Germinal center (tissue), 1 donor: ENCODE measurements around the gene TTC7B.

Experiments
- DNase-seq: peaks from one replicate; pipeline ENCODE4 v3.0.0; 2012; ENCODE audit warnings: mixed read lengths, low spot score

The TTC7B gene

DNA sequence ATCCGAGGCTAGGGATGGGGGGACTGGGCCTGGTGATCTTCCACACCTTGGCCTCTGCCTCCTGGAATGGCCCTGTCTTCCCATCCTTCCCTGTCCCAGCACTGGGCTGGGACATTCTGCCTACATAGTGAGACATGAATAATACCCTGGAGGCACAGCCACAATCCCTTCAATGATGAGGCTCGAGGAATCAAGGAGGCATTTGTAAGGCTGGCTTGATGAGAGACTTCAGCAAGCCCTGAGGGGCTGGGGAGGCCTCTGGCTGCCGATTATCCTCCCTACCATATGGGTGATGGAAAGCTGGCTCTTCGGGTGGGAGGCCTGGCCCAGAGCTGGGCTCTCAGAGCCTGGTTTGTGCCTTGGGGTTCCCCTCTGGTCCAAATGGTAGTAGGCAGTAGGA is 326.9 kb downstream of the TTC7B start:
- DNase-seq, result no peak

DNA sequence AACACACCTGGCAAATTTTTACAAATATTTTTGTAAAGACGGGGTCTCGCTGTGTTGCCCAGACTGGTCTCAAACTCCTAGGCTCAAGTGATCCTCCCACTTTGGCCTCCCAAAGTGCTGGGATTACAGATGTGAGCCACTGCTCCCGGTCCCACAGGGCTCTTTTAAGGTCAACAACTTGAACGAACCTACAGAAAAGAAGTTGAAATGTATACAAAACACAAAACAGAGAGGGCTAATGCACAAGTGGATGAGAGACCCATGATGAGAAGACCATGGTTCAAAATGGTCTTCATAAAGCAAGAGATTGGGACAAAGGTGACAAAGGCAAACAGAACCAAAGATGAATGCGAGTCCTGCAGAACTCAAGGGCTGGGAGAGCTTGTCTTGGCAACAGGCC is 328.0 kb downstream of the TTC7B start:
- no peak for DNase-seq

DNA sequence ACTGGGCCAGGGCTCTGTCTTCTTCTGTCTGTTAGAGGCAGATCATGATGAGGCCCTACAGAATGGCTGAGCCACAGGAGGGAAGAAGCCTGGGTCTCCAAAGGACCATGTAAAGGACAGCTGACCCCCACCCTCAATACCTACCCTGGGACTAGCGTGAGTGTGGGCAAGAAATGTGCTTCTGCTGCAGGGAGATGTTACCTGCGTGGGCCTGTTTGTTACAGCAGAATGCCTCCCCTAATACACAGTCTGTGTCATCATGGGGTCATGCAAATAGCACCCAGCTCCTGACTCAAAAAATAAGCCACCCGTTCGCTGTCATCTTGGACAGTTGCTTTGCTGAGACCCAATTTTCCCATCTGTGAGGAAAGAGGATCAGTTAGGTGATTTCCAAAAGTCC is 328.8 kb downstream of the TTC7B start:
- DNase-seq, result no peak

DNA sequence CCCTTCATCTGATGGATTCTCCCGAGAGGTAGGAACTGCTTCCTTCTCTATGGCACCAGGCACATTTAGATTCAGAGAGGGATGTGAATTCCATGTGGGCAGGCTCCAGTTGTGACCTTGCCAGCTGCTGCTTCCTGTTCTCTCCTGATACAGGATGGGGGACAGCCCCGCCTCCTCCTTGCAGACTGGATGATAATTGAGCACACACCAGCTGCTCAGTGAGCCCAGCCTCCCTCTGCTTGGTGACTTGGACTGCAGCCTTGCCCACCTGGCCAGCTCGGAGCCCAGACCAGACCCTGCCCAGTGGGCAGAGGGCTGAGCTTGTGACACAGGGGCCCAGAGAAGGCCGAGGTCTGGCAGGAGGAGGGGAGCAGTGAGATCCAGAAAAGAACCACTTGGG is 329.2 kb downstream of the TTC7B start:
- no peak for DNase-seq

DNA sequence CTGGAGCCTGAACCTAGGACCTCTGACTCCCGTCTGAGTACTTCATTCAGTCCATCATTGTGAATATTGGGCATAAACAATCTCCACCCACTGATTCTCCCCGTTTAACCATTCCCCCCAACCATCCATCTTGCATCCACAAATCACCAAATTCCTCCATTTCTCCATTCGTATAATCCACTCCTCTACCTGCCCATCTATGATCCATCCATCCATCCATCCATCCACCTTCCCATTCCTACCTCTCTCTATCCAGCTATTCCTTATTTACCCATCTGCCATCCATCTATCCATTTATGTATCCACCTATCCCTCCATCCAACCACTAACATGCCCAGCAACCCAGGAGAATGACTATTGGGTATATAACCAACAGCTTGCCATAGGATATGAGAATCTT is 331.9 kb downstream of the TTC7B start:
- DNase-seq, result no peak

DNA sequence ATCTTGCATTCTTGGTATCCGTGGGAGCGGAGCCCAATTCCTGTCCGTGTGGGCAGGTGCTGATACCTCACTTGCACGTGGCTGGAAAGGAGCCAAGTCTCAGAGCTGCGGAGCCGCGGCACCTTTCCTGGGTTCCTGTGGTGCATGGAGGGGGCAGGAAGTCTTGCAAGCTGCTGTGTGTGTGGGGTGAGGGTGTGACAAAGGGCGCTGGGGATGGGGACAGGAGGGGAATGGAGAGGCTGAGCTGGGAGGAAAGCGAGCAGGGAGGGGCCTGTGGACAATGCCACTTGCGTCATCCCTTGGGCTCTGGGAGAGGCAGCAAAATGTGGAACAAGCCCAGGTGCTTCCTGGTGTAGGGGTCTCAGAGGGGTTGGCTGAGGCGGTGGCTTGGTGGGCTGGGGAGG is 332.7 kb downstream of the TTC7B start:
- DNase-seq, result no peak

DNA sequence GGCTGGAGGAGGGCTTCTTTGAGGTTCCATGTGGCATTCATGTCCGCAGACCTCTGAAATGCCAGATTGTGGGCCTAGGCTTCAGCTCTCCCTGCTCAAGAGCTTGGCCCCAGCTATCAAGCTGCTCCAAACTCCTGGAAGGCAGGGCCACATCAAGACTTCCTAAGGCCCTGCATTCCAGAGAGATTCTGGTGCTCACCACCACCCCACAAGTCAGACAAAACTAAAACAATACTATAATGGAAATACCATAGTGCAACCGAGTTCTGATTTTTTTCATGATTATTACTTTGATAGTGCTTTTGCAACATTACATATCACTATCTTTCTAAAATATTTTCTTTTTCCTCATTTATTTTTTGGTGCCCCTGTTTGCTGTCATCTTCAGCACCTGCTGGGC is 333.1 kb downstream of the TTC7B start:
- DNase-seq, result no peak

DNA sequence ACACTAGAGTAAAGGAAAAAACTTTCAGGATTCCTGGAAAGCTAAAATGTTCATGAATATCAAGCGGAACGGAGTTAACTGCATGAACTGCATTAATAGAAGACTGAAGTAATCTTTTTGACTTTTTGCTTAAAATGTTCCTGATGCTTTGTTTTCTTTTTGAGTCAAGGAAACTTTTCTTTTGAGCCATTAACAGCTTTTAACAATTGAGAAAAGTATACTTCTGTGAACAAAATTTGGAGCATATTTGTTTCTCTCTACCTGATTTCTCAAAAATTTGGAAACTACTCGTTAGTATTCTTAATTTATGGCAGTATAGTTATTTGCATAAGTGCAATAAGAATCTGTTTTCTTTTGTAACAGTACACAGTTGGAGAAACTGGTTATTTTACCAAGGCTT is 340.9 kb downstream of the TTC7B start:
- DNase-seq, result no peak
